Trophoblast cell (in vitro differentiated cells and primary cell): ENCODE data around the gene EFNA1. TPM values are rescaled to one million over a fixed set of nuclear protein-coding genes. Genes with fewer than 3 reads are reported as not detected.

Source experiments
- DNase-seq, 2 donors: peaks; one replicate each; pipeline ENCODE4 v3.0.0-alpha.2; 2016
- H2AFZ ChIP-seq: 2 replicates; pipeline ENCODE4 v1.6.1; 2013; ENCODE audit warnings: low read length, moderate library complexity, mild to moderate bottlenecking; ENCODE audit not compliant: insufficient read depth, poor library complexity
- H2AK5ac ChIP-seq: 2 replicates; pipeline ENCODE4 v1.6.1; 2013; ENCODE audit warnings: mild to moderate bottlenecking, low read length
- H2BK120ac ChIP-seq: 2 replicates; pipeline ENCODE4 v1.6.1; 2013; ENCODE audit warnings: low read length, mild to moderate bottlenecking, moderate library complexity; ENCODE audit not compliant: insufficient read depth, poor library complexity
- H2BK12ac ChIP-seq: 2 replicates; pipeline ENCODE4 v1.6.1; 2013; ENCODE audit warnings: mild to moderate bottlenecking, low read length, moderate library complexity
- H2BK5ac ChIP-seq: 2 replicates; pipeline ENCODE4 v1.6.1; 2013; ENCODE audit warnings: low read length, low read depth, moderate library complexity, mild to moderate bottlenecking; ENCODE audit not compliant: poor library complexity
- H3K14ac ChIP-seq: 2 replicates; pipeline ENCODE4 v1.6.1; 2013; ENCODE audit warnings: mild to moderate bottlenecking, low read length
- H3K18ac ChIP-seq: 2 replicates; pipeline ENCODE4 v1.6.1; 2013; ENCODE audit warnings: mild to moderate bottlenecking, low read length
- H3K23ac ChIP-seq: 2 replicates; pipeline ENCODE4 v1.6.1; 2013; ENCODE audit warnings: low read length
- H3K27ac ChIP-seq: 2 replicates; pipeline ENCODE4 v1.5.1; 2013; ENCODE audit warnings: low read depth, mild to moderate bottlenecking, inconsistent platforms, low read length, moderate library complexity
- H3K27me3 ChIP-seq: 2 replicates; pipeline ENCODE4 v1.6.1; 2013; ENCODE audit warnings: inconsistent platforms, mild to moderate bottlenecking, low read length, moderate library complexity; ENCODE audit not compliant: insufficient read depth
- H3K36me3 ChIP-seq, 2 experiments: 1 replicate in 1 of 2; 2 replicates in 1 of 2; pipeline ENCODE4 v1.6.1; 2013; ENCODE audit warnings: low read length in 2 of 2, mild to moderate bottlenecking in 2 of 2, moderate library complexity in 1 of 2; ENCODE audit not compliant: insufficient read depth in 2 of 2, control insufficient read depth in 1 of 2
- H3K4ac ChIP-seq: 2 replicates; pipeline ENCODE4 v1.6.1; 2013; ENCODE audit warnings: low read depth, mild to moderate bottlenecking, low read length, moderate library complexity
- H3K4me1 ChIP-seq, 2 experiments: 1 replicate in 1 of 2; 2 replicates in 1 of 2; pipeline ENCODE4 v1.6.1; 2013; ENCODE audit warnings: low read length in 2 of 2, mild to moderate bottlenecking in 2 of 2, moderate library complexity in 1 of 2; ENCODE audit not compliant: insufficient read depth in 2 of 2, control insufficient read depth in 1 of 2
- H3K4me2 ChIP-seq: 2 replicates; pipeline ENCODE4 v1.6.1; 2013; ENCODE audit warnings: inconsistent platforms, mild to moderate bottlenecking, low read length, moderate library complexity
- H3K4me3 ChIP-seq: 2 replicates; pipeline ENCODE4 v1.5.1; 2013; ENCODE audit warnings: mild to moderate bottlenecking, low read depth, low read length, inconsistent platforms
- H3K79me1 ChIP-seq: one replicate; pipeline ENCODE4 v1.6.1; 2013; ENCODE audit warnings: low read length
- H3K79me2 ChIP-seq: 2 replicates; pipeline ENCODE4 v1.6.1; 2013; ENCODE audit warnings: low read length, mild to moderate bottlenecking; ENCODE audit not compliant: control insufficient read depth, insufficient read depth, poor library complexity
- H3K9ac ChIP-seq: 2 replicates; pipeline ENCODE4 v1.6.1; 2013; ENCODE audit warnings: mild to moderate bottlenecking, low read length
- H3K9me3 ChIP-seq: 2 replicates; pipeline ENCODE4 v1.6.1; 2013; ENCODE audit warnings: low read depth, mild to moderate bottlenecking, control low read depth, inconsistent platforms, low read length; ENCODE audit not compliant: insufficient read depth
- H4K12ac ChIP-seq: 2 replicates; pipeline ENCODE4 v1.6.1; 2013; ENCODE audit warnings: low read depth, mild to moderate bottlenecking, low read length, moderate library complexity
- H4K8ac ChIP-seq: 2 replicates; pipeline ENCODE4 v1.6.1; 2013; ENCODE audit warnings: low read depth, mild to moderate bottlenecking, low read length, moderate library complexity
- H4K91ac ChIP-seq: one replicate; pipeline ENCODE4 v1.6.1; 2013; ENCODE audit warnings: low read depth, mild to moderate bottlenecking, low read length, moderate library complexity
- WGBS: extraction: QIAGEN DNeasy Blood & Tissue Kit; methylation state at CpG from one replicate; pipeline ENCODE4 v1.1.7; 2013; ENCODE audit warnings: missing lambda C conversion rate; ENCODE audit not compliant: insufficient read length, insufficient coverage; ENCODE audit errors: extremely low coverage; 5-methylcytosine and 5-hydroxymethylcytosine counted together
- polyA plus RNA-seq: library from polyadenylated mRNA; stranded (reverse); fragments of 200-250 nt; gene quantifications from 2 replicates; pipeline ENCODE4 v1.2.3, GENCODE V29; 2013

Gene EFNA1
- polyA plus RNA-seq: 81.6 and 84.2 TPM in 2 replicates

GRCh38 chr1:155127105-155127966, at the start of gene EFNA1:
Gene EFNA1, plus strand, starts transcription at chr1:155127876. Its CDS starts 102 bp downstream, at chr1:155127978.
- Histone ChIP-seq H4K8ac (peak within 1 kb of the TSS; percentile 71), H3K27ac (peak within 1 kb of the TSS; percentile 99), H3K27me3 (no peaks in the 10 kb centered on the region), H2BK120ac (peak within 1 kb of the TSS; percentile 95), H3K18ac (peak within 1 kb of the TSS; percentile 92), H3K9ac (peak within 1 kb of the TSS; percentile 95), H3K36me3 (peaks cover 11% of the 10 kb centered on the region in 2 experiments), H3K14ac (peak within 1 kb of the TSS; percentile 95), H3K4me1 (peaks cover 35 to 45% of the 10 kb centered on the region in 2 experiments), H3K9me3 (peaks cover 2% of the 10 kb centered on the region), H2BK5ac (peak within 1 kb of the TSS; percentile 98), H3K4ac (peak within 1 kb of the TSS; percentile 91), H3K4me2 (peak within 1 kb of the TSS; percentile 75), H3K79me1 (peaks cover 57% of the 10 kb centered on the region), H3K4me3 (peak within 1 kb of the TSS; percentile 81), H3K23ac (no peak within 1 kb of the TSS), H3K79me2 (peaks cover 33% of the 10 kb centered on the region), H4K12ac (peak within 1 kb of the TSS; percentile 60), H4K91ac (peak within 1 kb of the TSS; percentile 99), H2AFZ (peak within 1 kb of the TSS; percentile 46), H2BK12ac (peak within 1 kb of the TSS; percentile 72), H2AK5ac (peak within 1 kb of the TSS; percentile 61)
- no CpG with 5 or more reads among the region's 76 CpGs for WGBS
- DNase-seq: peak; percentile 74 to 80

- Histone ChIP-seq H2BK12ac (no peak within 1 kb of the TSS), H3K4me1 (peaks cover 17 to 29% of the 10 kb centered on the region in 2 experiments), H2AFZ (no peak within 1 kb of the TSS), H3K79me2 (no peaks in the 10 kb centered on the region), H3K18ac (no peak within 1 kb of the TSS), H2BK5ac (no peak within 1 kb of the TSS), H3K4me3 (peak within 1 kb of the TSS; percentile 55), H4K8ac (no peak within 1 kb of the TSS), H3K79me1 (no peaks in the 10 kb centered on the region), H4K91ac (no peak within 1 kb of the TSS), H3K27me3 (peaks cover 49% of the 10 kb centered on the region), H3K27ac (no peak within 1 kb of the TSS), H3K36me3 (no peaks in the 10 kb centered on the region), H3K4ac (no peak within 1 kb of the TSS), H2BK120ac (no peak within 1 kb of the TSS), H3K4me2 (peak within 1 kb of the TSS; percentile 79), H2AK5ac (no peak within 1 kb of the TSS), H3K23ac (peak within 1 kb of the TSS; percentile 86), H3K14ac (no peak within 1 kb of the TSS), H3K9ac (no peak within 1 kb of the TSS), H4K12ac (no peak within 1 kb of the TSS), H3K9me3 (peaks cover 6% of the 10 kb centered on the region)
- DNase-seq: peak in 1 of 2 donors; percentile 57
- WGBS: no CpG with 5 or more reads among the region's 59 CpGs
Measured at GRCh38 chr1:155078469-155079209, 49.0 kb upstream of the EFNA1 start, which contains the start of gene EFNA3. Gene EFNA3, plus strand, starts transcription at chr1:155078837. Its CDS starts 105 bp downstream, at chr1:155078942.

- Histone ChIP-seq H3K23ac (no peak overlapping the region), H3K27ac (no peak overlapping the region), H2AK5ac (no peak overlapping the region), H3K79me2 (no peaks in the 10 kb centered on the region), H4K12ac (no peak overlapping the region), H3K14ac (no peak overlapping the region), H3K4me2 (peak overlapping the region; percentile 79), H2BK12ac (no peak overlapping the region), H3K4ac (no peak overlapping the region), H4K91ac (no peak overlapping the region), H3K4me3 (peak overlapping the region; percentile 55), H3K9me3 (peaks cover 6% of the 10 kb centered on the region), H3K79me1 (no peaks in the 10 kb centered on the region), H2AFZ (no peak overlapping the region), H3K4me1 (peaks cover 17 to 29% of the 10 kb centered on the region in 2 experiments), H3K27me3 (peaks cover 51% of the 10 kb centered on the region), H3K18ac (no peak overlapping the region), H2BK5ac (no peak overlapping the region), H3K36me3 (no peaks in the 10 kb centered on the region), H4K8ac (no peak overlapping the region), H2BK120ac (no peak overlapping the region), H3K9ac (no peak overlapping the region)
- no peak for DNase-seq
- WGBS: no CpG with 5 or more reads among the region's 10 CpGs
Measured at GRCh38 chr1:155079210-155079486, 48.5 kb upstream of the EFNA1 start.

GRCh38 chr1:155079487-155080311, 48.0 kb upstream of the EFNA1 start:
- no peaks in the 10 kb centered on the region for H3K36me3 ChIP-seq
- no peak overlapping the region for H2BK5ac ChIP-seq
- no CpG with 5 or more reads among the region's 67 CpGs for WGBS
- H3K4me2 ChIP-seq: peak overlapping the region; percentile 79
- no peak for DNase-seq
- no peak overlapping the region for H3K4me3 ChIP-seq
- no peak overlapping the region for H3K14ac ChIP-seq
- no peak overlapping the region for H4K8ac ChIP-seq
- H2AK5ac ChIP-seq: no peak overlapping the region
- peak overlapping the region; percentile 86 for H3K23ac ChIP-seq
- no peak overlapping the region for H4K91ac ChIP-seq
- H2BK120ac ChIP-seq: no peak overlapping the region
- no peaks in the 10 kb centered on the region for H3K79me1 ChIP-seq
- H2BK12ac ChIP-seq: no peak overlapping the region
- no peak overlapping the region for H4K12ac ChIP-seq
- H2AFZ ChIP-seq: no peak overlapping the region
- no peak overlapping the region for H3K18ac ChIP-seq
- H3K27ac ChIP-seq: no peak overlapping the region
- no peak overlapping the region for H3K4ac ChIP-seq
- peaks cover 8% of the 10 kb centered on the region for H3K9me3 ChIP-seq
- H3K9ac ChIP-seq: no peak overlapping the region
- peaks cover 21 to 32% of the 10 kb centered on the region in 2 experiments for H3K4me1 ChIP-seq
- H3K79me2 ChIP-seq: no peaks in the 10 kb centered on the region
- H3K27me3 ChIP-seq: peaks cover 51% of the 10 kb centered on the region
